Stimulated activated CD8-positive, alpha-beta memory T cell treated with anti-CD3 and anti-CD28 coated beads, Interleukin-7, amount 100 ng/mL, for 24 hours (primary cell): ENCODE data around the gene POFUT1.

Source experiments
- DNase-seq: peaks from one replicate; pipeline ENCODE4 v3.0.0-alpha.2; 2020; ENCODE audit warnings: low read depth

POFUT1 gene

GRCh38 chr20:32277361-32278198 is 69.9 kb downstream of the POFUT1 start, which contains the start of gene KIF3B:
Gene KIF3B (plus strand): TSS chr20:32277651. CDS start chr20:32309778, 32,127 bp downstream.
- peak; percentile 80 for DNase-seq

DNA sequence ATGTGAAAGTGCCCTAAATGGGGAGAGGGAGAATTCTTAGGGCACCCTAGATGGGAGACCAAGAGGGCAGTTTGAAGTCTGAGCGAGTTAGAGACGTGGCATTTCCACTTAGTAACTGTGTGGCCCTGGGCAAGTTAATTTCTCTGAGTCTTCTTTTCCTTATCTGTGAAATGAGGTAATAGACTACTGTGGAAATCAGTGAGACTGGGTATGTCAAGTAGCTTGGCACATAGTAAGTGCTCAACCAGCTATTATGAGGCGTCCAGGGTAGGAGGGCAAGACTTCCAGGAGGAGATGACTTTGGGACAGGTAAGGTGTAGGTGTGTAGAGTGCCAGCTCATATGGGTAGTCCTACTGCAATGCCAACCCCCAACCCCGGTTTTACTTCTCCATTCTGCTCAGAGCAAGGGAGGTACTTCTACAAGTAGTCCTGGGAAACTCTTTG is 70.5 kb downstream of the POFUT1 start:
- DNase-seq: no peak

- no peak for DNase-seq
These were observed 74.0 kb downstream of the POFUT1 start for GRCh38 chr20:32281711-32282110.

GRCh38 chr20:32282461-32282860 is 74.8 kb downstream of the POFUT1 start:
- no peak for DNase-seq

DNA sequence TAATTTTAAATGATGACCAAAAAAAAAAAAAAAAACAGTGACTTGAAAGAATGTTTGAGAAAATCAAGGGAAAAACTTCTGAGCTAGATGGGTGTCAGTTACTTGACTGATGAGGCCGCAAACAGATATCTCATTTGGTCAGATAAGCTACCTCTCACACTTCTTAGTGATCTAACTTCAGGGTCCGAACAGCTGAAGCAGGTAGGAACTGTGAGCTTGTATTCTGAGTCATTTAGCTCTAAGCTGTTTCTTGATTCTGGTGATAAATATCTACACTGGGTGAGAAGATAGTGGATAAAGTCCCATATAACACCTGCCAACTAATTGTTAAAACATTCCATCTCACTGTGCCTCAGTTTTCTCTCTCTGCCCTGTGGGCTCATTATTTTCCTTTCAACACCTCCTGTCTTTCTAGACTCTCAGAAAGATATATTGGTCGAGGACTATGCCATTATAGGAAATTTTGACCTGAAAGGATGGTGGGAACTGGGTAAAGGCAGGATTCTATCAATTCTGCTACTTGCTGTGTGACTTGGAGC is 77.5 kb downstream of the POFUT1 start:
- no peak for DNase-seq

GRCh38 chr20:32285621-32286371 is 78.1 kb downstream of the POFUT1 start:
- DNase-seq: no peak

- no peak for DNase-seq
These were observed 79.6 kb downstream of the POFUT1 start for GRCh38 chr20:32287231-32287638.
